Kidney tubule cell (primary cell): ENCODE data around the gene ADCYAP1R1.

ENCODE experiments used
- DNase-seq: peaks from one replicate; pipeline ENCODE4 v3.0.0-alpha.2; 2018; ENCODE audit warnings: low spot score

Gene ADCYAP1R1

DNA sequence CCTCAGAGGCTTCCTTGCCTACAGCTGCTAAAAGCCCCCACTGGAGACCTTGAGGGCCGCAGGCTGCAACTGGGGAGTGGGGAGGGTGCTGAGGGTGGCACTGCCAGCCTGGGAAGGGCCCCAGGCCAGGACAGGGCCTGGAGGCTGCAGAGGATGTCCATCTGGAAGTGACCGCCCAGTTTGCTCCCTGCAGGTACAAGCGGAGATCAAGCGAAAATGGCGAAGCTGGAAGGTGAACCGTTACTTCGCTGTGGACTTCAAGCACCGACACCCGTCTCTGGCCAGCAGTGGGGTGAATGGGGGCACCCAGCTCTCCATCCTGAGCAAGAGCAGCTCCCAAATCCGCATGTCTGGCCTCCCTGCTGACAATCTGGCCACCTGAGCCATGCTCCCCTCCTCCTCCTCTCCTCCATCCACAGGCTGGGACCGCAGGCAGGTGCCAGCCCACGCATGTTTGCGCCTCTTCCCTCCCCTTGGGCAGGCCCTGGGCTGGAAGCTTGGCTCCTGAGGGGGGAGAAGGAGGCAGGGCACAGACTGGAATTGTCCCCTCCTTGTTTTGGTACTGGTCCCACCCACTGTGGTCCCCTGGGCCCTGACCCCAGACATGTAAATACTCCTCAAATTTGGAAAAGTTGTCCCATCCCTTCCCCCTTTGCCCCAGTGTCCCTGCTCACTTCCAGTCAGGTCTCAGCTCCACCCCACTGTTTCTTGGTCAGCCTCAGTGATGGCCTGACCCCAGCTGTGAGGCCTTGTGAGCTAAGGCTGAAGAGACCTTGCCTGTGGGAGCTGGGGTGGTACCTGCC, 54.4 kb downstream of the ADCYAP1R1 start:
- DNase-seq: no peak

- DNase-seq: no peak
These were observed 55.3 kb downstream of the ADCYAP1R1 start for GRCh38 chr7:31107106-31108090.

GRCh38 chr7:31108097-31108657, 56.1 kb downstream of the ADCYAP1R1 start:
- no peak for DNase-seq

DNA sequence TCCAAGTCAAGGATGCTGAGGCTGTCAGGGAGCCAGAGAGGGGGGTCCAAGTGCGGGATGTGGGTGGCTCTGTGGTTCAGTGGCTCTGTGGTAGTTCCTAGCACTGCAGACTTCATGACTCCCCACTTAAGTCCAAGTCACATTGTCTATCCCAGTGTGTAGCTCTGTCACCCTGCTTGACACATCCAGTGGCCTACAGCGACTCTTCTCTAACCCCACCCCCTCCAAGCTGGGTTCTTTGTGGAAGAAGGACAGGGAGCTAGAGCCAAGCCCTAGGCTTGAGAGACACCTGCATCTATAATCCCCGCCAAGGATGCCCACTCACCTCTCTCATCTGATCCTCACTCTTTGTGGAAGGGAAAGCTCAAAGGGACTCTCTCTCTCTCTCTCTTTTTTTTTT, 57.6 kb downstream of the ADCYAP1R1 start:
- no peak for DNase-seq

DNA sequence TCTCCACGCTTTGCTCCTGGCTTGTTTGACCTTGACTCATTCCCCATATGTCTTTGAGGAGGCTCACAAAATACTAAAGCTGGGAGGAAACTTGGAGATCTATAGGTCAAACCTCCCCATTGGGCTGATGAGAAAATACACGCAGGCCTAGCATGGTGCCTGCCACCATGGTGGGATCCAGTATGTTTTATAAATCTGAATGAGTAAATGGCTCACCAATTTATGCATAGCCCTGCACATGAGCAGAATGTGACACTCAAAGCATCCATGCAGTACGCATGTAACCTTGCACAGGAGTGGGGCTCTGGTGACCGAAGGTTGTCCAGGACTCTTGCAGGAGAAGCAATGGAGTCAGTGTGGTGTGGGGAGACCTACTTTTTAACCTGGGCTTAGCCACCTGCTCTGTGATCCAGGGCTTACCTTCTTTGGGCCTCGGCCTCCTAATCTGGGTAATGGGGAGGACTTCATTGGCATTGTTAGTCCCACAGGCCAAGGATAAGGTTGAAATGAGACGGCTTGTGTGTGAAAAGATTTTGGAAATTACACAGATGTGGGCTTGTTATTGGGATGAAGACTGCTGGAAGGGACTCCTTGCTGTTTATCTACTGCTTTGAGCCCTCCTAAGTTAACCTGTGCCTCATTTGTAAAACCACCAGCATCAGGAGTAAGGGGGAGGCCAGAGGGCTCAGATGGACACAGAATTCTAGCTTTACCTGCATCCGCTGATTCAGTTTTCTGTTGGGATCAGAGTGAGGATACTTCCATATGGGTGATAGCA, 58.4 kb downstream of the ADCYAP1R1 start:
- DNase-seq: no peak

GRCh38 chr7:31111109-31111451, 59.0 kb downstream of the ADCYAP1R1 start:
- no peak for DNase-seq

- no peak for DNase-seq
These were observed 61.6 kb downstream of the ADCYAP1R1 start for GRCh38 chr7:31113660-31114059.

DNA sequence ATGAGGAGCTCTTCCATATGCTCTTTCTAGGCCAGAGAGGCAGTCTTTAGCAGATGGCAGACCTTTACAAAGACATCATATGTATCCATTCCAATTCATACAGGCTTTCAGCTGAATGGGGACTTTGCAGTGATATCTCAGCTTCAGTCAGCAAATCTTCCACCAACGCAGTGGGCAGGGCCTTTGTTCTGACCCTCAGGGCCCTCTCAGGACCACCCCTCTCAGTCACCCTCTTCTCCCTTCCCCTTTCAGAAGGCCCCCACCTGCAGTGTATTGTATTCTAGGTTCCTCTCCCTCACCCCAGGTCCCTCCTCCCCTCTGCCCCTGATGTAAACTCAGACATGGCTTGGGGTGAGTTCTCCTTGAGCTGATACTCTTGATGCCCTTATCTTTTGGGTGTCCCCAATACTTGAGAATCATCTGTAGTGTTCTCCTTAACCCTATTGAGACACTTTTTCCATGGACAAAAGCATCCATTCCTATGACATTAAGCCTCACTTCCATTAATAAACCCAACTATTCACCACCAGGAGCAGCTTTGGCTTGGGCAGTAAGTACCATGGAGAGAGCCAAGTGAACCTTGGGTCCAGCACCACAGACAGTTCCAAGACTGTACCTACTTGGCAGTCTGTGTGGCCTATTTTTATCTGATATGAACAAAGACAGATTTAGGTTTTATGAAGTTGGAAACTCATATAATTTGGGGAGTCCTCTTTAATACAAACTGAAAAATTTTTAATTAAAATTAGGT, 62.7 kb downstream of the ADCYAP1R1 start:
- peak; percentile 40 for DNase-seq

DNA sequence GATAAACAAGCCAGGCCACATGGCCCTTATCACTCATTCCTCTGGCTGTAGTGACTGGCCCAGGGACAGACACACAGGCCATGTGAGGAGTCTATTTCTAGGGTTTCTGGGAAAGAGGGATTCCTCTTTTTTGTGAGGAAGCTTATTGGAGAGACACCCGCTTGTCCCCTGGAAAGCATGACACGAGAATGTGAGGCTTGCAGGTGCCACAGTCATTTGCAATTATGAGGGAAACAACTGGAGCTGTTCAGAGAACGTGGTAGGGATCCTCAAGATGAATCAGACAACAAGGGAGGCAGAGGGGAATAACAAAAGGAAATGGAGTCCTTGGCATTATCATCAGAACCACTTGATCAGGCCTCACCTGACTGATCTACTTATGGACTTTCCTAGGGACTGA, 64.5 kb downstream of the ADCYAP1R1 start:
- no peak for DNase-seq

DNA sequence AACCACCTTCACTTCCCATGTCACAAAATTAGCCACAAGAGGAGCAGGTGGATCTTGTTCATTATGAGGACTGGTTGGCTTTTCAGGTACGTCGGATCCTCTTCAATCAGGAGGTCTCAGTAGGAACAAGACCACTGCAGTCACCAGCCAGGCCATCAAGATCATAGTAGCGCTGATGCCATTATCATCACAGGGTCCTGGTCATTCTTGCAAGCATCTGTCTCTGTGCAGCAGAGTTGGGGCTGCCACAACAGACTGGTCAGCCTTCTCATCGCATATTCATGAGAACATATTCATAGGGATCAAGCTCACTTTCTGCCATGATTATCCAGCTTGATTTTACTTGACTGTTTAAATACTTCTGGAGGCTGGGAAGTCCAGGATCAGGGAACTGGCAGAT, 67.1 kb downstream of the ADCYAP1R1 start:
- no peak for DNase-seq

DNA sequence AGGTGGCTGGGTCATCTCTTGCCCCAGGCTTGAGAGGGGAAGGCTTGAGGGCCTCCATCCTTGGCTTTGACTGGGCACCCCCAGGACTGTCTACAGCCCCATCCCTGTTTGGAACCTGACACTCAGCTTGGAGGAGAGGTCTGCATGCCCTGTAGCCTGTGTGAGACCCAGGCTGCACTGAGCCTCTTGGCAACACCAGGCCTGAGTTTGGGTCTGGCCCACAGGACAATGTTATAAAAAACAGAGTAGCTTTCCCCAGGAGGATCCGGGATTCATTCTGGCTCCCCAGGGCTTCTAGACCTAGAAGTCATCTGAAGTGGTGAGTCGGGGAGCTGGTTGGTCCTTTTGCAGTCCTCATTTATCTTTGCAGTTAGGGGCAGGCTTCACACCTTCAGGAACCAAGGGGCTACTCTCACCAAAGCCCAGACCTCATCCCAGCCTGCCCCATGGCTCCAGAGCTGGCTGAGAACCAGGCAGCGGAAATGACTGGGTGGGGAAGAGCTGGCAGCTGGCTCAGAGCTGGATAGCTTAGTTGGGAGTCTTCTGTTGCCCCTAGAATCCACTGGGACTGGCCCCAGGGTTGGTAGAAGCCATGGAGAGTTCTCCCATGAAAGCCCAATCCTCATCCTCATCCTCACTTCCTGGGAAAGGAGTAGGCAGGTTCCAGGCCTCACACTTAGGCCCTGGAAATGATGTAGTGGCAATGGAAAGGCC, 68.8 kb downstream of the ADCYAP1R1 start:
- DNase-seq: no peak

DNA sequence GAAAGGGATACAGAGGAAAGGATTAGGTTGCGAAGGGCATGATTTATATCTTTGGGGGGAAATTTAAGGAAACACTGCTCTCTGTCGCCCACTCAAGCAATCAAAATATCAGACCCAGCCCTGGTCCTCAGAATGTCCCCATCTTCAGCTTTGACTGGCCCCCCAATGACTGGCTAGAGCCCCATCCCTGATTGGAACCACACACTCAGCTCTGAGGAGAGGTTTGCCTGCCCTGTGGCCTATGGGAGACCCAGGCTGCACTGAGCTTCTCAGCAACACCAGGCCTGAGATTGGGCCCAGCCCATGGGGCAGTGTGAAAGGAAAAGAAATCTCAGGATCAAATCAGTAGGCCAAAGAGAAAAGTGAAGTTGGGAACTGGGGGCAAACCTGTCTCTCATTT, 69.5 kb downstream of the ADCYAP1R1 start:
- DNase-seq: no peak

- DNase-seq: peak; percentile 81
These were observed 70.5 kb downstream of the ADCYAP1R1 start for GRCh38 chr7:31122649-31123058.

- DNase-seq: no peak
These were observed 71.2 kb downstream of the ADCYAP1R1 start for GRCh38 chr7:31123321-31123720.

DNA sequence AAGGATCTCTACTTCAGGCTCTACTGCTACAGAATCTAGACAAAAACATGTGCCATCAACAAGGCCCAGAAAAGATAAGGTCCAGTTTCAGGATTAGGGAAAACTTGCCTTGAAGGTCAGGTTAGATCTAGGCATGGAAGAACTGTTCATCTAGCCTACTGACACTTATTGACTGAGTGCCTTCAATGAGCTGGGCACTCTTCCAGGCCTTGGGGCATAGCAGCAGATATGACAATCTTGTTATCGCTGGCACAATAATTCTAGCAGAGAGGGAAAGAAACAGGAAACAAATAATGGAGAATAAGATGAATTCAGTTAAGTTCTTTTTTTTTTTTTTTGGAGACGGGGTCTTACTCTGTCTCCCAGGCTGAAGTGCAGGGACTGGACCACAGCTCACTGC, 71.6 kb downstream of the ADCYAP1R1 start:
- no peak for DNase-seq

DNA sequence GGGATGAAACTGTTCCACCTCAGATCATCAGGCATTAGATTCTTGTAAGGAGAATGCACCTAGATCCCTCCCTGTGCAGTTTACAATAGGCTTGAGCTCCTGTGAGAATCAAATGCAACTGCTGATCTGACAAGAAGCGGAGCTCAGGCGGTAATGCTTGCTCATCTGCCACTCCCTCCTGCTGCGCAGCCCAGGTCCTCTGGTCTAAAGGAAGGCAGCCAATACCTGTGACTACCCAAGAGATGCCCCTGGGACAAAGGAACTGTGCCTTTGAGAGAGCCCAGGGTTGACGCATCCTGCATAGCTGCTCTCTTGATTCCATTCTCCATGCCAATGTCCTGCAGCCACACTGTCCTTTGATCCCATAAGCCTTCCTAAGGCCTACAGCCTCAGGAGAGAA, 73.1 kb downstream of the ADCYAP1R1 start:
- DNase-seq: no peak

DNA sequence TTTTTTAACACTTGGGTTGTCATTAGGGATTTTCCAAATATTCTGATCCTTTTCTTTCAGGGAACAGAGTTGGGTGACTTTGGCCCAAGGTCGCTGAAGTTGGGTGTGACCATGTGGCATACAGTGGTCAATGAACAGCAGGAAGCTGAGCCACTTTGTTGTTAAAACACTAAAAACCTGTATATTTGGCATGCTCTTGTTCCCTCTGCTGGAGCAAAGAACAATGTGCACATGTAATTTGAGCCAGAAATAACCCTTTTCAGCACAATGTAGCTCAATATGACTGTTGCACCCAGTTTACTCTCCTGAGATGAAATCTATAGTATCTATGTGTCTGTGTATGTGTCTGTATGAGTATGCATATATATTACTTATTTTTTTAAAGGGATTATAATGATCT, 74.9 kb downstream of the ADCYAP1R1 start:
- peak; percentile 5 for DNase-seq

GRCh38 chr7:31129067-31129466, 77.0 kb downstream of the ADCYAP1R1 start:
- no peak for DNase-seq

- DNase-seq: no peak
These were observed 81.4 kb downstream of the ADCYAP1R1 start for GRCh38 chr7:31133497-31133896.
